Liver (tissue), 3 donors: ENCODE measurements around the gene BAZ2B.

ENCODE experiments used
- EGR1 ChIP-seq, 2 donors: IDR thresholded peaks; 2 replicates each; pipeline ENCODE4 v1.6.1; 2016 to 2018; ENCODE audit warnings: antibody characterized with exemption in 2 of 2, low read depth in 2 of 2
- GABPA ChIP-seq, 2 donors: IDR thresholded peaks in 1 of 2; conservative IDR thresholded peaks in 1 of 2; 2 replicates each; pipeline ENCODE4 v1.6.1; 2016; ENCODE audit warnings: antibody characterized with exemption in 2 of 2, mild to moderate bottlenecking in 1 of 2, moderate library complexity in 1 of 2
- HNF4G ChIP-seq: IDR thresholded peaks from 2 replicates; pipeline ENCODE4 v1.6.1; 2016; ENCODE audit warnings: antibody characterized with exemption
- JUND ChIP-seq, 2 donors: IDR thresholded peaks; 2 replicates each; pipeline ENCODE4 v1.6.1; 2016; ENCODE audit warnings: antibody characterized with exemption in 2 of 2
- MAX ChIP-seq: IDR thresholded peaks from 2 replicates; pipeline ENCODE4 v1.6.1; 2016; ENCODE audit warnings: antibody characterized with exemption
- RAD21 ChIP-seq, 2 donors: IDR thresholded peaks; 2 replicates each; pipeline ENCODE4 v1.6.1; 2016; ENCODE audit warnings: antibody characterized with exemption in 2 of 2, mild to moderate bottlenecking in 2 of 2
- SP1 ChIP-seq: IDR thresholded peaks from 2 replicates; pipeline ENCODE4 v1.6.1; 2018; ENCODE audit warnings: antibody characterized with exemption, mild to moderate bottlenecking
- TAF1 ChIP-seq: conservative IDR thresholded peaks from 2 replicates; pipeline ENCODE4 v1.6.1; 2016; ENCODE audit warnings: antibody characterized with exemption, mild to moderate bottlenecking
- YY1 ChIP-seq: IDR thresholded peaks from 2 replicates; pipeline ENCODE4 v1.6.1; 2016; ENCODE audit warnings: antibody characterized with exemption, mild to moderate bottlenecking
- ZBTB33 ChIP-seq: IDR thresholded peaks from 2 replicates; pipeline ENCODE4 v1.6.1; 2016; ENCODE audit warnings: antibody characterized with exemption
- TF ChIP-seq, protein P1 (sequence below): fragments of 150-350 bp; IDR thresholded peaks from 2 replicates; pipeline ENCODE4 v1.5.1; 2017; ENCODE audit warnings: improper control_type of control experiment, low read depth, low read length; ENCODE audit not compliant: missing input control
- TF ChIP-seq, protein P2 (sequence below): IDR thresholded peaks from 2 replicates; pipeline ENCODE4 v1.6.1; 2016; ENCODE audit warnings: antibody characterized with exemption, mild to moderate bottlenecking
- TF ChIP-seq, protein P3 (sequence below): IDR thresholded peaks from 2 replicates; pipeline ENCODE4 v1.6.1; 2016; ENCODE audit warnings: antibody characterized with exemption
- donor health status: healthy.
- donor health status: healthy.

DNA sequence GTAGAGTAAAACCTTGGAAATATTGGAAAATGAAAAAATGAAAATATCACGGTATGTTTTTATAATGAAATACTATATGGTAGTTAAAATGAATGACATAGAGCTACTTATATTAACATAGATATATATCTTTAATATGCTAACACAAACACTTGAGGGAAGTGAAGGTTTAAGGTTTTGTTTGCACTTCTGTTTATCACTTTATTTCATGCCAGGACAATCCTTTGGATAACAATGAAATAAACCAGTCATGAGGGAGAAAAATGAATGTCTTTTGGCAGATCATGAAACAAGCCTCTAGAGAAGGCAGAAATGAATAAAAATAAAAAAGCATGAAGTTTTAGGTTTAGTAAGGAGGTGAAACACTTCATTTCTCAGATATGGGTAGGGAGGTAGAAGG is 89.9 kb downstream of the BAZ2B start:
- TF ChIP-seq, protein P1, sequence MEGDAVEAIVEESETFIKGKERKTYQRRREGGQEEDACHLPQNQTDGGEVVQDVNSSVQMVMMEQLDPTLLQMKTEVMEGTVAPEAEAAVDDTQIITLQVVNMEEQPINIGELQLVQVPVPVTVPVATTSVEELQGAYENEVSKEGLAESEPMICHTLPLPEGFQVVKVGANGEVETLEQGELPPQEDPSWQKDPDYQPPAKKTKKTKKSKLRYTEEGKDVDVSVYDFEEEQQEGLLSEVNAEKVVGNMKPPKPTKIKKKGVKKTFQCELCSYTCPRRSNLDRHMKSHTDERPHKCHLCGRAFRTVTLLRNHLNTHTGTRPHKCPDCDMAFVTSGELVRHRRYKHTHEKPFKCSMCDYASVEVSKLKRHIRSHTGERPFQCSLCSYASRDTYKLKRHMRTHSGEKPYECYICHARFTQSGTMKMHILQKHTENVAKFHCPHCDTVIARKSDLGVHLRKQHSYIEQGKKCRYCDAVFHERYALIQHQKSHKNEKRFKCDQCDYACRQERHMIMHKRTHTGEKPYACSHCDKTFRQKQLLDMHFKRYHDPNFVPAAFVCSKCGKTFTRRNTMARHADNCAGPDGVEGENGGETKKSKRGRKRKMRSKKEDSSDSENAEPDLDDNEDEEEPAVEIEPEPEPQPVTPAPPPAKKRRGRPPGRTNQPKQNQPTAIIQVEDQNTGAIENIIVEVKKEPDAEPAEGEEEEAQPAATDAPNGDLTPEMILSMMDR: no peak
- TF ChIP-seq RAD21 (IDR thresholded peaks at IDR 0.05): no peak
- no peak for TF ChIP-seq GABPA (IDR thresholded peaks at IDR 0.05 in 1 of 2, conservative IDR thresholded peaks at IDR 0.05 in 1 of 2)
- TF ChIP-seq, protein P2, sequence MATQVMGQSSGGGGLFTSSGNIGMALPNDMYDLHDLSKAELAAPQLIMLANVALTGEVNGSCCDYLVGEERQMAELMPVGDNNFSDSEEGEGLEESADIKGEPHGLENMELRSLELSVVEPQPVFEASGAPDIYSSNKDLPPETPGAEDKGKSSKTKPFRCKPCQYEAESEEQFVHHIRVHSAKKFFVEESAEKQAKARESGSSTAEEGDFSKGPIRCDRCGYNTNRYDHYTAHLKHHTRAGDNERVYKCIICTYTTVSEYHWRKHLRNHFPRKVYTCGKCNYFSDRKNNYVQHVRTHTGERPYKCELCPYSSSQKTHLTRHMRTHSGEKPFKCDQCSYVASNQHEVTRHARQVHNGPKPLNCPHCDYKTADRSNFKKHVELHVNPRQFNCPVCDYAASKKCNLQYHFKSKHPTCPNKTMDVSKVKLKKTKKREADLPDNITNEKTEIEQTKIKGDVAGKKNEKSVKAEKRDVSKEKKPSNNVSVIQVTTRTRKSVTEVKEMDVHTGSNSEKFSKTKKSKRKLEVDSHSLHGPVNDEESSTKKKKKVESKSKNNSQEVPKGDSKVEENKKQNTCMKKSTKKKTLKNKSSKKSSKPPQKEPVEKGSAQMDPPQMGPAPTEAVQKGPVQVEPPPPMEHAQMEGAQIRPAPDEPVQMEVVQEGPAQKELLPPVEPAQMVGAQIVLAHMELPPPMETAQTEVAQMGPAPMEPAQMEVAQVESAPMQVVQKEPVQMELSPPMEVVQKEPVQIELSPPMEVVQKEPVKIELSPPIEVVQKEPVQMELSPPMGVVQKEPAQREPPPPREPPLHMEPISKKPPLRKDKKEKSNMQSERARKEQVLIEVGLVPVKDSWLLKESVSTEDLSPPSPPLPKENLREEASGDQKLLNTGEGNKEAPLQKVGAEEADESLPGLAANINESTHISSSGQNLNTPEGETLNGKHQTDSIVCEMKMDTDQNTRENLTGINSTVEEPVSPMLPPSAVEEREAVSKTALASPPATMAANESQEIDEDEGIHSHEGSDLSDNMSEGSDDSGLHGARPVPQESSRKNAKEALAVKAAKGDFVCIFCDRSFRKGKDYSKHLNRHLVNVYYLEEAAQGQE: no peak
- no peak for TF ChIP-seq YY1
- no peak for TF ChIP-seq JUND (IDR thresholded peaks at IDR 0.05)
- TF ChIP-seq MAX: no peak
- no peak for TF ChIP-seq TAF1
- no peak for TF ChIP-seq EGR1 (IDR thresholded peaks at IDR 0.05; ENCODE audit: low read depth in 2 of 2)
- TF ChIP-seq, protein P3, sequence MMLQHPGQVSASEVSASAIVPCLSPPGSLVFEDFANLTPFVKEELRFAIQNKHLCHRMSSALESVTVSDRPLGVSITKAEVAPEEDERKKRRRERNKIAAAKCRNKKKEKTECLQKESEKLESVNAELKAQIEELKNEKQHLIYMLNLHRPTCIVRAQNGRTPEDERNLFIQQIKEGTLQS: no peak
- no peak for TF ChIP-seq ZBTB33
- no peak for TF ChIP-seq SP1
- no peak for TF ChIP-seq HNF4G
